AML-193 (cell line): Measurements from ENCODE around the gene SCAMP5.

Experiments used
- DNase-seq, 2 experiments: peaks; one replicate each; lab custom pipeline; 2025; lab: John Stamatoyannopoulos, UW

The SCAMP5 gene

DNA sequence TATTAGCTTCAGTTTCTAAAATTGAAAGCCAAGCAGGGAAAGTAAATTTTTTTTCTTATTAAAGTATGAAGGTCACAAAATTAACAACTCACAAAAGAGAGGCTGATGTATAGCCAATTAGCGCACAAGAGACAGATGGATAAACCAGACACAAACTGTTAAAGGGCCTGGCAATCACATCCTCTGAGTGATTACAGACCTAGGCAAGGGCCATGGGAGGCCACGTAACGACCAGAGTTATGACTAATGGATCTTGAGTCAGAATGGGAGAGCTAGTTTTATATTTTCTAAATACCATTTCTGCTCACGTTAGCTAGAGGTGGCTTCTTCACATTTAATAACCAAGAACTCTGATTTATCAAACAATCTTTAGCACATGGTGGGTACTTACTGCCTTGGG, 17.8 kb upstream of the SCAMP5 start:
- no peak for DNase-seq

DNA sequence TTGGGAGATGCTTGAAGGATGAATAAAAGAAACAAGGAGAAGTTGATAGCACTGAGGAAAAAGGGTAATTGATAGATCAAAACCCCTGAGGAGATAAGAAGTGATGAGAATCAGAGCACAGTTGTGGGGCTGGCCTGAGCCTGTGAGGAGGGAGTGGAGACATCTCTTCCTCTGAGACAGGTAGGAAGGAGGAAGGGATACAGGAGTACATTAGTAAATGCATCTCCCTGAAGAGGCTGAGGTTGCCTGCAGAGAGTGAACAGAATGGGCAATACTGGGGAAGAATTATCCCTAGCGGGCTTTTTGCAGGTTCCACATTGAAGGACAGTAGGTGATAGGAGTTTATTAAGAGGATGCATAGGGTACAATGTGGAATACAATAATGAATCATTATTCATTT, 17.3 kb upstream of the SCAMP5 start:
- DNase-seq: no peak

- DNase-seq: no peak
Measured at GRCh38 chr15:74978503-74978902, 16.9 kb upstream of the SCAMP5 start.

- DNase-seq: no peak
Measured at GRCh38 chr15:74982183-74982582, 13.2 kb upstream of the SCAMP5 start.

DNA sequence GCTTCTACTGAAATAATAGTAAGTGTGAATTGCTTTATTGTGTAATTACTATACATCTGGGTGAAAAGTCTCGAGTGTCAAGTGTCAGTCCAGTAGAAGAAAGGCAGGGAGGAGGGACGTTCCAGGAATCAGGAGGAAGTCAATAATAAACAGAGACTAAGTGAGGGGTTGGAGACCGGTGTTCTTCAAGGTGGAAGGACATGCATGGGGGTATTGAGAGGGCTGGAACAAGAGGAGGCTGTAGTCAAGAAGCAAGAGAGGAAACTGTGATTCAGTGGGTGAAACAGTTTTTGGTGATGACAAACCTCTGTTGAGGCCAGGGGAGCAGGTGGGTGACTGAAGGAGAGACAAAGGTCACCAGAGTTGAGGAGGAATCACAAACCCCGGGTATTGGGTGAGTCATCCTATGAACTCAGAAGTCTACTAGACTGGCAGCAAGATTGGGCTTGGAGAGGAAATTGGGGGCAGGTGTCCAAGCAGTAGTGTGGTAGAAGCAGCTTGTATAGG, 11.6 kb upstream of the SCAMP5 start:
- DNase-seq: no peak

DNA sequence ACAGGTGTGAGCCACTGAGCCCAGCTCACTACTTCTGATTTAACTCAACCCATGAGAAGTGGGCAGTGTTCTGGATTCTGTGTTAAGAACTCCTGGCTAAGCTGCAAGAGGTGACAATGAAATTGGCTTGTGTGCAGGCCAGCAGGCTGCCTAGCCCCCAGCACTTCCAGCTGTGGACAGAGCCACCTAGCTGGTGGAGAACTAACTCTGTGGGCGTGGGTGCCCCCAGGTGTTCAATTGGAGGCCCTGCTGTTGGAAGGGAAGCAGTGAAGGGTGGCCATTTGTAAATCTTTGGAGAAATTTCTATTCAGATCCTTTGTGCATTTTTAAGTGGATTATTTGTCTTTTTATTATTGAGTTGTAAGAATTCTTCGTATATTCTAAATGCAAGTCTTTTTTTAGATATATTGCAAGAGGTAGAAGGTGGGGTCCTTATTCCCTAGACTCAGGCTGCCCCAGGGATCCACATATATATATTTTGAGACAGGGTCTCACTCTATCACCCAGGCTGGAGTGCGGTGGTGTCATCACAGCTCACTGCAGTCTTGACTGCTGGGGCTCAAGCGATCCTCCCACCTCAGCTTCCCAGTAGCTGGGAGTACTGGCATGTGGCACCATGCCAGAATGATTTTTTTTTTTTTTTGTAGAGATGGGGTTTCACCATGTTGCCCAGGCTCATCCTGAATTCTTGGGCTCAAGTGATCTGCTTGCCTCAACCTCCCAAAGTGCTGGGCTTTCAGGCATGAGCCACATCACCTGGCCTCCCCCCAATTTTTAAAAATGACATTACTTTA, 7.2 kb upstream of the SCAMP5 start:
- peak; percentile 43 to 48 for DNase-seq

DNA sequence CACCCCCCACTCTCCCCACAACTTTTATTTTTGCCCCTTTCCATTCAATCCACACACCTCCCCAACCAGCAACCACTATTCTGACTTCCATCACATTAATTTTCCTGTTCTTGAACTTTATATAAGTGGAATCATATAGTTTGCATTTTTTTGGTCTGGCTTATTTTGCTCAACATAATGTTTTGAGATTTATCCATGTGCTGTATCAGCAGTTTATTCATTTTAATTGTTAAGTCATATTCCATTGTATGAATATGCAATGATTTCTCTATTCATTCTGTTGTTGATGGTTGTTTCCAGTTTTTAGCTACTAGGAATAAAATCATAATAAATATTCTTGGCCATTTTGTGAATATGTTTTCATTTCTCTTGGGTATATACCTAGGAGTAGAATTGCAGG, 5.8 kb upstream of the SCAMP5 start:
- no peak for DNase-seq

DNA sequence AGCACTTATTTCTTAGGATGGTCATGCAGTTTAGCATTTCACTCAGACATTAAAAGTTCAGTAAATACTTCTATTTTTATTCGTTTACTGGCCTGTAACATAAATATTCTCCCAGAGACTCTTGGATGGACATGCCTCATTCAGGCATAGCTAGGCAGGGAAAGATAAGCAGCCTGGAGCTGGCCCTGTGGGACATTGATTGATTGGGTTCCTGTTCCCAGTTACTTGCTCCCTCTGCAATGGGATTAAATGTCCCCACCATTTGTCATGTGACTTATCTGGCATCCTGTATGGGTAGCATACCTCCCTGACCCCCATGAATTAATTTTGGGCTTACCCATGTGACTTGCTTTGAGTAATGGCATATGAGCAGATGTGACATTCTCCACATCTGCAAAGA, 2.7 kb upstream of the SCAMP5 start:
- no peak for DNase-seq

- no peak for DNase-seq
Measured at GRCh38 chr15:74994236-74994635, 1.1 kb upstream of the SCAMP5 start.

GRCh38 chr15:74994685-74995084, 678 bp upstream of the SCAMP5 start:
- no peak for DNase-seq

DNA sequence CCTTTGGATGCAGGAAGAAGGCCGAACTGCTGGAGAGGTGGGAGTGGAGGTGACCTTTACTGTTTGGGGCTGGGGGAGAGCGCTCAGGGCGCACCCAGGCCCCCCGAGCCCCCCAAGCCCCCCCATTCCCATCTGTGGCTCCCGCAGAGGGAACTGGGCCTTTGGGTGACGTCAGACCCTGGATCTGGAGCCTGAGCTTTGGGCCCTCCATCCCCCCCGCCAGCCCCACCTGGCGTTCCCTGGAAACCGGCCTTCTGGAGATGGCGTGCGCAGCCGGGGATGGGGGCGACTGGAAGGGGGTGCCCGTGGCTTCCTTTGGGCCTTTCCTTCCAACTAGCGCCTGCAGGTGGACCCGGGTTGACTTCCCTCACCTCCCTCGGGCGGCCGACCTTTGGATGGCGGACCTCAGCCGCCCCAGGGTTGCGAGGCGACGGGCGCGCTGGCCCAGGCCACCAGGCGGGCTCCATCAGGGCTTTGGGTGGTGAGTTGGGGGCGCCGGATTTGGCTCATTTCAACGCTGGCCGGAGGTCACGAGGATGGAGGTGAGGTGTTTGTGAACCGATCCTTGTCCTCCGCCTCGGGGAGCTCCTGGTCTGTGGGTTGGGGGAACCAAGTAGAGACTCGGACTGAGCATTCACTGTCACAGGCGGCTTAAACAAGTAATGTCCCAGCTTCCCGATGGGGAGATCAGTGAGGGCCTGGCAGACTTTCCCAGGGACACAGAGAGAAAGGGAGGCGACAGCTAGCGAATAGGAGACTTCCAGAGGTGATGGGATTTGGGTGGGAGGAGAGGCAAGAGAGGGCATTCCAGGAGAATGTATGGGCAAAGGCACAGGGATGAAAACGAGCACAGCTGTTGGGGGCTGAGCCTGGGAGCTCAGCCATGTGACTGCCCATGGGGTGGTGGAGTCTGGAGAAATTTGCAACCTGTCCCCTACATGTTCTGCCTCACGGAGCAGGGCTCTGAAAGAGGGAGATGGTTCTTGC, 709 bp downstream of the SCAMP5 start:
- DNase-seq: no peak

DNA sequence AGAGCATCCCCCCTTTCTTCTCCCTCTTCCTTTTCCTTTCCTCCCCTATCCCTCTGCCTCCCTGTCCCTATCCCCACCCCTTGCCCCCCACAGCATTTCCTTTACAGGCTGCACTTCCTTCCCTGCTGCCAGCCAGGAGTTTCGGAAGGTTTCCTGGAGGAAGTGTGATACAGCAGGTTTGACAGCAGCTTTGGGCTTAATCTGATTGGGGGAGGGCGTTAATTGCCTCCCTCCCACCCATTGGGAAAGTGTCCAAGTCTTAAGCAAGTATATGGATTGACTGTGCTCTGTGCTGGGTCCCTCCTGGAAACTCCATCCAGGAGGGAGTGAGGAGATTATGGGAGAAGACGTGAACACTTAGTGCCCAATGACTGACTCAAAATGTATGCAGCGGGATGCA, 1.8 kb downstream of the SCAMP5 start:
- DNase-seq: no peak

GRCh38 chr15:74997543-74997942, 2.2 kb downstream of the SCAMP5 start:
- DNase-seq: no peak

- DNase-seq: no peak
Measured at GRCh38 chr15:75001310-75001709, 5.9 kb downstream of the SCAMP5 start.

DNA sequence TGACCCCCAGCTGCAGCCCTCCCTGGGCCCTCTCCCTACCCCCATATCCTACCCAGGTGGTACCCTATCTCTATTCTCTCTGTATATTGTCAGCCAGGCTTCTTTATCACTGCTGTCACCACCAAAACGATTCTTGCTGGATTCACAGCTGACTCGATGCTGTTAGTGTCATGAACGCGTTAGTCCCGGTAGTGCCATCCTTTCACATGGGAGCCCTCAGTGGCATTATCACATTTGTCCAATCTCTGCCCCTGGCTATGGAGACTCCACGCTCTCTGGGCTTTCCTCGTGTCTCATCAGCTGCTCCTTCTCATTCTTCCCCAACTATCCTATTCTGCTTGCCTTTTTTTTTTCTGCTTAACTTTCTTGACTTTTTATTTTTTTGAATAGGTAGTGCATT, 7.0 kb downstream of the SCAMP5 start:
- DNase-seq: no peak

DNA sequence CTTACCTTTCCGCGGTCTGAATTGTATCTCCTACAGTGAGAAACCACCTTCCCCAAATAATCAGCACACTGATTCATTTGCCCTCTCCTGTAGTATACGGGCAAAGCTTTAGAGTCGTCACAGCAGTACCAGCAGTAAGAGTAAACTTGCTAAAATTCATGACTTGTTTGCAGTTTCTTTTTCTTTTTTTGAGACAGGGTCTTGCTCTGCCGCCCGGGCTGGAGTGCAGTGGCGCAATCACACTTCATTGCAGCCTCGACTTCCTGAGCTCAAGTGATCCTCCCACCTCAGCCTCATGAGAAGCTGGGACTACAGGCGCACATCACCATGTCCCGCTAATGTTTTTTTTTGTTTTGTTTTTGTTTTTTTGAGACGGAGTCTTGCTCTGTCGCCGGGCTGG, 11.9 kb downstream of the SCAMP5 start:
- DNase-seq: no peak

- peak; percentile 43 to 53 for DNase-seq
Measured at GRCh38 chr15:75008221-75008625, 12.9 kb downstream of the SCAMP5 start.

GRCh38 chr15:75008629-75009326, 13.4 kb downstream of the SCAMP5 start:
- DNase-seq: peak; percentile 34 to 59

DNA sequence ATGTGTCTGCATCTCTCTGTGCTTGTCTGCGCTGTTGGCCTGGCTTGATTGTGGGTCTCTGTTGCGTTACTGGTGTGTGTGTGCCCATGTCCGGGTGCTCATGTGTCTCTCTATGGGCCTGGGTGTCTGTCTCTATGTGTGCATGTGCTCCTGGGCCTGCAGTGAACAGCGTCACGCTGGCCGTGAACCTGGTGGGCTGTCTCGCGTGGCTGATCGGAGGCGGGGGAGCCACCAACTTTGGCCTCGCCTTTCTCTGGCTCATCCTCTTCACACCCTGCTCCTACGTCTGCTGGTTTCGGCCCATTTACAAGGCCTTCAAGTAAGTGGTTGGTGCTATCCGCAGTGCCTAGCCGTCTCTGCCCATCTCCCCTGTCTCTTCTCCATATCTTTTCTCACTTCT, 21.1 kb downstream of the SCAMP5 start:
- no peak for DNase-seq

DNA sequence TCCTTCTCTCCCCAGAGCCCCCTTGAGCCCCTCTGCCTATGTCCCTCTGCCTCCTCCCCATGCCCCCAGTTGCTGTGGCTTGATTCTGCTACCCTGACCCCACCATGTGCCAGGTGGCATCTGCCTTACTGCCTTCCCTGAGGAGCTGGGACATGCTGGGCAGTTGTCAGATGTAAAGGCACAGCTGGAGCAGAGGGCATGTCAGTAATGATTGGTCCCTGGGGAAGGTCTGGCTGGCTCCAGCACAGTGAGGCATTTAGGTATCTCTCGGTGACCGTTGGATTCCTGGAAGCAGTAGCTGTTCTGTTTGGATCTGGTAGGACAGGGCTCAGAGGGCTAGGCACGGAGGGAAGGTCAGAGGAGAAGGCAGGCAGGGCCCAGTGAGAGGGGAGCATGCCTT, 24.6 kb downstream of the SCAMP5 start:
- DNase-seq: no peak

DNA sequence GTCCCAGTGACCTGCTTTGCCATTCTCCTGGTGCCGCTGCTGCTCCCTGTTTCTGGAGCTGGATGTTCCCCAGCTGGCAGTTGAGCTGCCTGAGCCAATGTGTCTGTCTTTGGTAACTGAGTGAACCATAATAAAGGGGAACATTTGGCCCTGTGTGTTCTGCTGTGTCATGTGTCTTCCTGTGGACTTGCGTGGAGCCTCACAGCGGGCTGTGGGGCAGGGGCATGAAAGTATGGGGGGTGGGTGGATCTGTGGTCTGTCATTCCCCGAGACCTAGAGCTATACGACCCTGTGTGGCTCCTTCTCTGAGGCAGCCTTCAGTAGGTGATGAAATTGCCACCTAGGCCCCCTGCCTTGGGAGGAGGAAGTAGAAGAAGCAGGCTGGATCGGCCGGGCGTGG, 26.0 kb downstream of the SCAMP5 start:
- no peak for DNase-seq

DNA sequence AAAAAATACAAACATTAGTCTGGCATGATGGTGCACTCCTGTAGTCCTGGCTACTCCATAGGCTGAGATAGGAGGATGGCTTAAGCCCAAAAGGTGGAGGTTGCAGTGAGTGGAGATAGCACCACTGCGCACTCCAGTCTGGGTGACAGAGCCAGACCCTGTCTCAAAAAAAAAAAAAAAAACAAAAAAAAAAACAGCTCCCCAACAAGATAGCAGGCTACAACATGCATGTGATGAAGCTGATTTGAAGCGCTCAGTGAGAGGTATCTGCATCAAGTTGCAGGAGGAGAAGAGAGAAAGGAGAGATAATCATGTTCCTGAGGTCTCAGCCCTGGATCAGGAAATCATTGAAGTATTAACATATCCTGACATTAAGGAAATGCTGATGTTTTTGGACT, 27.4 kb downstream of the SCAMP5 start:
- DNase-seq: no peak
